Spleen (tissue), 7 donors: Measurements from ENCODE around the gene ART3.

Experiments used
- POLR2A ChIP-seq, 3 donors: fragments of 450-650 bp; IDR thresholded peaks; one replicate each; pipeline ENCODE4 v1.5.1; 2017; ENCODE audit warnings: antibody characterized with exemption in 3 of 3, mild to moderate bottlenecking in 1 of 3
- POLR2AphosphoS5 ChIP-seq, 3 donors: sonication (generic); formaldehyde crosslinking; IDR thresholded peaks; one replicate each; pipeline ENCODE4 v1.5.1; 2017; ENCODE audit warnings: antibody characterized with exemption in 3 of 3
- TF ChIP-seq, protein P1 (sequence below), 11 experiments: fragments of 200-600 bp in 7 of 11; fragments of 450-650 bp in 4 of 11; sonication (generic) in 4 of 11; IDR thresholded peaks in 8 of 11; conservative IDR thresholded peaks in 3 of 11; 1 replicate in 7 of 11; 2 replicates in 4 of 11; pipeline versions ENCODE4 v1.4.0 to v1.8.0; 2016 to 2021; ENCODE audit warnings: antibody characterized with exemption in 11 of 11, inconsistent platforms in 4 of 11, mild to moderate bottlenecking in 1 of 11
- donor health status: DM: no; HTN: no; CAD: no; lungs with moderate emphysema.
- donor health status: DM: no; HTN: no; CAD: no.
- donor health status: DM: no; HTN: no; CAD: no.

DNA sequence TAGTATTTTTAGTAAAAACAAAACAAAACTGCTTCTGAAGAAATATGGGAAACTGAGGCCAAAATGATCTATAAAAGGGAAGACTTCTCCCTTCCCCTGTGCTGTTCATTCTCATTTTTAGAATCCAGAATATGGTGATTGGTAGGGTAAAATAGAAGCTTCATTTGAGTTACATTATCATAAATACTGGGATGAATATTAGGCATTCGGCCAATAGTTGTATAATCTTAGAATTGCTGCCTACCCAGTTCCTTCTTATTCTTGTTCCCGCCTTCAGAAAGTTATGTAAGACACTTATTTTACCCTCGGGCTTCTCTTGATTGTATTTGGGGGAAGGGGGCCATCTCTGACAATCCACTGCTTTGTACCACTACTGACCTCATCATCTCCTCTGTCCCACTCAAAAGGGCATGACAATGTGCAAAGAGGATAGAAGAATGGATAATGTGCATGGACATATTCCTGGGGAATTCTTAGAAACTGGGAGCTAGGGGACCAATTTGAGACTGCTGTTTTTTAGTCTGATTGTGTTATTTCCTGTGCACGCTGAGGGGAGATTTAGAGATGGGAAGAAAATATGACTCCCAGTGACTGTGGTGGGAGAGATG, 588 bp downstream of the ART3 start:
- TF ChIP-seq, protein P1, sequence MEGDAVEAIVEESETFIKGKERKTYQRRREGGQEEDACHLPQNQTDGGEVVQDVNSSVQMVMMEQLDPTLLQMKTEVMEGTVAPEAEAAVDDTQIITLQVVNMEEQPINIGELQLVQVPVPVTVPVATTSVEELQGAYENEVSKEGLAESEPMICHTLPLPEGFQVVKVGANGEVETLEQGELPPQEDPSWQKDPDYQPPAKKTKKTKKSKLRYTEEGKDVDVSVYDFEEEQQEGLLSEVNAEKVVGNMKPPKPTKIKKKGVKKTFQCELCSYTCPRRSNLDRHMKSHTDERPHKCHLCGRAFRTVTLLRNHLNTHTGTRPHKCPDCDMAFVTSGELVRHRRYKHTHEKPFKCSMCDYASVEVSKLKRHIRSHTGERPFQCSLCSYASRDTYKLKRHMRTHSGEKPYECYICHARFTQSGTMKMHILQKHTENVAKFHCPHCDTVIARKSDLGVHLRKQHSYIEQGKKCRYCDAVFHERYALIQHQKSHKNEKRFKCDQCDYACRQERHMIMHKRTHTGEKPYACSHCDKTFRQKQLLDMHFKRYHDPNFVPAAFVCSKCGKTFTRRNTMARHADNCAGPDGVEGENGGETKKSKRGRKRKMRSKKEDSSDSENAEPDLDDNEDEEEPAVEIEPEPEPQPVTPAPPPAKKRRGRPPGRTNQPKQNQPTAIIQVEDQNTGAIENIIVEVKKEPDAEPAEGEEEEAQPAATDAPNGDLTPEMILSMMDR (IDR thresholded peaks at IDR 0.05 in 8 of 11, conservative IDR thresholded peaks at IDR 0.05 in 3 of 11), result no peak
- TF ChIP-seq POLR2A (IDR thresholded peaks at IDR 0.05) (no peak), POLR2AphosphoS5 (IDR thresholded peaks at IDR 0.05) (no peak)
